GM20431 (cell line): ENCODE data around the gene CYRIA.

Experiments
- in situ Hi-C: fragments of 300-500 bp; cut with MseI, MboI; formaldehyde crosslinking; loops from one replicate; pipeline ENCODE4 v1.15.0; 2020; ENCODE audit warnings: low sequenced_read_pairs; ENCODE audit not compliant: unreplicated experiment

Gene CYRIA

GRCh38 chr2:16633621-16634430, 31.8 kb downstream of the CYRIA start:
- in situ Hi-C loops = no loop called here

- in situ Hi-C loops = no loop called here
Measured at GRCh38 chr2:16632598-16632997, 33.0 kb downstream of the CYRIA start.

- in situ Hi-C loops = no loop called here
Measured at GRCh38 chr2:16630463-16630862, 35.2 kb downstream of the CYRIA start.

DNA sequence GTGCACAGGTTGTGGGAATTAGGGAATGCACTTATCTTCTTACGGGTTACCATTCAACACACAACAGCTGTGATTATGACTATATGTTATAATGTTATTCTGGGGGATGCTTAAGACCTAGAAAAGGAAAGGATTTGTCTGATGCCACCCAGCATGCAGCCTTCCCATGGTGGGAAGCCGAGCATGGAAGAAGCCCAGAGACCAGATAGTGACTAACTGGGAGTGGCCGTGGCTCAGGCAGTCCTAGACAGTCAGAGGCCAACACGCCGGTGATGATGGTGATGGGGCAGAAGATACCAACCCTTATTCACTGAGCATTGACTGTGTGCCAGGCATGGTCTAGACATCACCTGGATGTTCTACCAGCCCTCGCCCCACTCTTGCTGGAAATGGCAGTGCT, 35.9 kb downstream of the CYRIA start:
- in situ Hi-C loops = no loop called here

DNA sequence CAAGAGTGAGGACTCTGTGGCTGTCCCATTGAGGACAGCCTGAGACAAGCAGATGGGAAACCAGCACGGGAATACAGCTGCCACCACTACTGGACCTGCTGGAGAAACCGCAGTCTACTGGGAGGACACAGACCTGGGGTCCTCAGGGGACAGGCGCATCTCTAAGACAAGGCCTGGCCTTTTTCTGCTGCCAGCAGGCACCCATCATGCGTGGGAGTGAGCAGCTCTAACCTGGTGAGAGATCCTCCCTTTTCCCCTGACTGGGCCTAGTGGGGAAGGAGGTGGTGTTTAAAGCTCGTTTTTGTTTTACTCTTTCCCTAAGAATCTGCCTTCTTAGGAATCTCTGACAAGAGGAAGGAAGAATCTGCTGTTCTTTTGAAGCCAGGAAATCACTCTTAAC, 36.6 kb downstream of the CYRIA start:
- in situ Hi-C loops = no loop called here

DNA sequence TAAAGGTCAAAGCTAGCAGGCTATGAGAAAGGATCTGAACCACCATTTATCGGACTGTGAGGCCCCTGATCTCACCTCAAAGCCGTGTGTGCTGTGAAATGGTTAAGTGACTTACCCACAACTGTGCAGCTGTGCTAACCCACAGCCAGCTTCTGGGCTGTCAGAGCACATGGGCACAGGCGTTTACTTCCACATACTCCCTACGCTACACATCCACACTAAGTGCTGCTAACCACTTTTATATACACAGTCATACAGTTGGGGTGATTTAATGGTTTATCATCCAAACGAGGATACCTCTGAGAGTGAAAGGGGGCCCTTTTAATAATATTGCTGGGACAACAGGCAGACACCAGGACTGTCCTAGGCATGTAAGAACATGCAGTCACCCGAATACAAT, 37.3 kb downstream of the CYRIA start:
- in situ Hi-C loops = no loop called here

- in situ Hi-C loops = no loop called here
Measured at GRCh38 chr2:16626997-16627605, 38.5 kb downstream of the CYRIA start.

DNA sequence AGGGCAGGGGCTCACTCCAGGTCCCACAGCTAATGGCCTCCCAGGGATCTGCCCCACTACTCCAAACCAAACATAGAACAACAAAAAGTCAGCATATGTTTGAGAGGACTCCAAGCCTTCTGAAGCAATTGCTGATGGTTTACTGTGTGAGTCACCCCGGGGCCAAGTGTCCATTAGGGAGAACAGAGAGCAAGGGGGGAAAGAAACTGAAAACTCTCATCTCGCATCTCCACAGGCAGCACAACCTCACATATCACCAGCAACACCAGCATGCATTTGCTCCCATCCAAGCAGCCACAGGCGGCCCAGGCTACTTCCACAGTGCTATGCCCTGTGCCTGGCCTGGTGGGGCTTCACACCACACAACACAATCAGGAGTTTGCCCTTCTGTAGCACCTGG, 39.1 kb downstream of the CYRIA start:
- in situ Hi-C loops = no loop called here

GRCh38 chr2:16625759-16626158, 39.9 kb downstream of the CYRIA start:
- in situ Hi-C loops = no loop called here

- in situ Hi-C loops = no loop called here
Measured at GRCh38 chr2:16625201-16625729, 40.4 kb downstream of the CYRIA start.

GRCh38 chr2:16624436-16624780, 41.2 kb downstream of the CYRIA start:
- in situ Hi-C loops = no loop called here

- in situ Hi-C loops = no loop called here
Measured at GRCh38 chr2:16623564-16624435, 41.8 kb downstream of the CYRIA start.

DNA sequence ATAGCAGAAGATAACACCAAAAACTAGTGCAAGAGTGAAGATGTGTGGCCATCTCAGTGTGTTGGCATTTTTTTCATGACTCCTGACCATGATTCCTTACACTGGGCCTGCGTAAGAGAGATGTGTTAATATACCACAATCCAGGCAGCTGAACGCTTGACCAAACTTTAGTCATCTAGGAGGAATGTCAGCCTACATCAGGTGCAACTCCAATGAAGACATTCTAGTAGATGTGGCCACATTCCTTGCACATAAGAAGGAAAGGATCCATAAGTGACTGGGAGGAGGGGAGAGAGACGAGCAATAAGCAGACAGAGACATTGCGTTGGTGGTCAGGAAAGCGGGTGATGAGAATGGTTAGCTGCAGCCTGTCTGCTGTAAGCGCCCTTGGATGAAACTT, 42.6 kb downstream of the CYRIA start:
- in situ Hi-C loops = no loop called here

DNA sequence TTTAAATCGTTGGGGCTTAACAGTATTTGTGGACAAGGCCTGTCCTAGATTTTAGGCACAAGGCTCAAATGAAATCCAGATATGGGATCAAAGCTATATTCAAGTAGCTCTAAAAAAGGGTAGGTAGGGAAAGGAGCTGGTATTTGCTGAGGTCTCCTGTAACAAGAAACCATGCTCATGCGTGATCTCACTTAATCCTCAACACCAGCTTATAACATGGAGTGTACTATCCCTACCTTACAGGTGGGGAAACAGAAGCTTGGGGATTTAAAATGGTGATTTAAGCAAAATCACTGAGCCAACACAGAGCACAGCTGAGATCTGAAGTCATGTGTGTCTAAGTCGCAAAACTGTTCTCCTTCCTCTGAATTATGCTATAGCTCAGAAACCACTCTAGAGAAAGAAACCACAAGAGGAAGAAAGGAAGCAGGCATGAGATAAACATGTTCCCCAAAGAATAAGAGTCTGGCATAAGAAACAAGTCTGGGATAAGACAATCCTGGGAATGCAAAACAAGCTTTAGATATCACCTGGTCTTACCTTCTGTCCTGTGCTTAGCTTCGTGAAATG, 43.1 kb downstream of the CYRIA start:
- in situ Hi-C loops = no loop called here

GRCh38 chr2:16621316-16621715, 44.3 kb downstream of the CYRIA start:
- in situ Hi-C loops = no loop called here

- in situ Hi-C loops = no loop called here
Measured at GRCh38 chr2:16620590-16620989, 45.0 kb downstream of the CYRIA start.

DNA sequence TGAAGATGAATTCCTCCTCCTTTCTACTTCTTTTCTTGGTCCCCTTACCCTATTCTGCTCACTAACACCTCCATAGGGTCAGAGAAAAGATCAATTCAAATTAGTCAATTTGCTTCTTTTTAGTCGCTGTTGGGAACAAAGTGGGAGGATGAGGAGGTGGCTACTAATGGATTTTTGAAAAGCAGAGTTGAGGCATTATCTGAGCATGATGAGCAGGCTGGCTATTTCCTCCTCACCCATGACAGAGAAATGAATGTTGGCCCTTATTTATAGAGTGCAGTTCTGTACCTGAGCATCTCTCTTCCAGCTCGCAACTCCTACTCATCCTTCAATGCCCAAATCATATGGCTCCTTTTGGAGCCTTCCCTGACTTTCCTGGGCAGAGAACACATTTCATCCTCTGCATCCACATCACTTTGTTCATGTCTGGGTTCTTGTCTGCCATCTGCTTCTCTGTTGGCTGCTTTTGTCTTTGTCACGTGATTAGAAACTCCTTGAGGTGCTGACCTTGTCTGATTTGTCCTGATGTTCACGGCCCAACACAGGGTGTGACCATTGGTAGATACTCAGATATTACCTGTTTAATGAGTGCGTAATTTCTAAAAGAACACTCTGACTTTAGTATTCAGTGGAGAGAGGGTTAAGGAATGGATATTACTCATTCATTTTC, 45.9 kb downstream of the CYRIA start:
- in situ Hi-C loops = loop anchor here (10.0 kb wide), 1 partner anchor 135 kb away; no protein-coding TSS in a partner anchor

DNA sequence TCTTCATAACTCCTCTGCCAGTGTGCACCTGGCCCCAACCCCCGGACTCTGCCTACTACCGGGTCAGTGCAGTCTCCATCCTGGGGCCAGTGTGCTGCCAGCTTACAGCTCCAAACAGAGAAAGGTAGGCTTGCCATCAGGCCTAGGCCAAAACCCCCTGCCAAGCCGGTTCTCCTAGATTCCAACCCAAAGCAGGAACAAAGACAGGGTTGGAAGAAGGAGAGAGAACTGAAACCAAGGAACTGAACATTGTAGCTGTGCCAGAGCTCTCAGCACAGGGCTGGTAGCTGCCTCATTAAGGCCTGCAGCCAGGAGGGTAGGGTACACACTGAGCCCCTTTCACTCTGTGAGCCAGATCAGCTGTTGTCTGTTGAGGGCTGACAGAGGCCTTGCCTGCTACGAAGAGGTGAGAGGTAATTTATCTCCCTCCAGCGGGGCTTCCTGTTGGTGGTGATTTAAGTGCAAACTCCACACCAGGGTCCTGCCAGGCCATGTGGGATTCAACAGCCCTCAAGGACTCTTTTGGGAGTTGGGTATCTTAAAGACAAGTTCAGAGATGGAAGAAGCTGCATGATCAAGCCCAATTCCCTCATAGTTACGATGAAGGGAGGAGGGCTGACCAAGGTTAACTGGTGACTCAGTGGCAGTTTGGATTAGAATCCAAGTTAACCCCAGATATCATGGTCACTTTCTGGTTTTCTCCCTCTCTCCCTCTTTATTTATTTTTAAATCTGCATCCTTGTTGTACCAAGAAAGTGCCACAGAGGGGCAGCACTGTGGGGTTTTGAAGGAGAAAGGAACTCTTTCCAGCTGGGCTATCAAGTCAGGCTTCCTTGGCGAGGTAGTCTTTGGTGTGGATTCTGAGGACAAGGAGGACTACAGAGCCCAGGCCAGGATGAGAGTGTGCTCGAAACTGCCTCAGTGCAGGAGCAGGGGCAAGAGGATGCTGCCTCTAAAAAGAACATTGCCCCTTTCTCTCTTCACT, 48.1 kb downstream of the CYRIA start:
- in situ Hi-C loops = loop anchor here (10.0 kb wide), 1 partner anchor 137 kb away; no protein-coding TSS in a partner anchor
